GM19328 (cell line): ENCODE data around the gene RBM18.

Experiments used
- ATAC-seq: cut with Tn5 transposase; IDR thresholded peaks from one replicate; pipeline ENCODE4 v1.9.1; 2021; ENCODE audit warnings: mild to moderate bottlenecking, moderate library complexity; ENCODE audit not compliant: unreplicated experiment

Gene RBM18

DNA sequence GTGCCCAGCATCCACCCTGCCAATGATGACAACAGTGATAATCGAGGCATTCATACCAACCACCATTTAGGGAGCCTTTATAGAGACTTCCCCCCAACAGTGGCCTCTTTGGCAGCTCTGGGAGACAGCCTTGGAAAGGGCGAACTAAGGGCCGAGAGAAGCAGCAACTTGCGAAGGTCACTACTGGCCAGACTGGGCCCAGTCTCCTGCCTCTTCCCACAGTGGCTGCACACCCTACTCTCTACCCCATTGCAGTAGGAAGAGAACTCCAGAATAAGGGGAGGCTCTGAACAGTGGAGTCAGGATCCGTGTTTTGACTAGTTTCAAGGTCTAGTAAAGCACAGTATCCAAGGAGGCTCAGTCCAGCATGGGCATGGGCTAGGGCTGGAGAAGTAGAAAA, 41.2 kb downstream of the RBM18 start:
- ATAC-seq = no peak

DNA sequence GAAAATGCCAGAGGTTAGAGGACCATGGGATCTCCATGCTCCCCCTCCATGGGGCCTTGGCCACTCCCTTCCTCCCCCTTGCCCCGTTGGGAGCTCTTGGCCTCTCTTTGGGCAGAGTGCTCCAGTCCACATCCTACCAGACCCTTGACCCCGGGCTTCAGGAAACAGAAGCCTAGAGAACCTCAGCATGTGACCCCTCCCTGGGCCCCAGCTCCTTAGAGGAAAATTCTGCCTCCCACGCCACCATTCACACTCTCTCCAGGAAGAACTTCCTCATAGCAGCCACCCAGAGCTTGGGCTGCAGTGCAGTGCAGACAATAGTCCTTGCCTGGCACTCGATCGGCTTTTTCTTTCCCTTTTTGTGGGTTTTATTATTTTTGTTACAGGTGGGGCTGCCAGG, 41.8 kb downstream of the RBM18 start:
- no peak for ATAC-seq

GRCh38 chr9:122221183-122221811, 43.3 kb downstream of the RBM18 start:
- ATAC-seq = no peak

DNA sequence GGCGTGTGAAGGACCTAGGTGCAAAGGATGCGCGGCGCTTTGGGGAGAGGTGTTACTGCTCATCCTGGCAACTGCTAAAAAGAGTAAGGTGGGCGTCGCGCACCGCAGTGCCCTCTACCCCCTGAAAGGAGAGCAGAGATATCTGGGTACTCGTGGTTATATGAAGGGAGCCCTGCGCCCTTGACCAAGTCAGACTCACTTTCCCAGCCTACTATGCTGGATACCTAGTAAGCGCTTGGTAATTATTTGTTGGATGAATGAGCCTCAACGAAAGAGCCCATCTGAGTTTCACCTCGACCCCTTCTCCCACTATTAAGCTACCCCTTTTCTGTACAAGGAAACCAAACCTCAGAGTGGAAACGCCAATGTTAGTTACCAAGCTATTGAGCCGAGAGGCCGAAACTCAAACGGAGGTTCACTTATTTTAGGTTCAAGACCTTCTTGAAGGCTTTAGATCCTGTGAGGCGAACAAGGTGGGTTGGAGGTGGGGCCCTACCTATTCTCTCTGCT, 43.9 kb downstream of the RBM18 start:
- no peak for ATAC-seq

GRCh38 chr9:122219856-122220672, 44.6 kb downstream of the RBM18 start:
- ATAC-seq = no peak

DNA sequence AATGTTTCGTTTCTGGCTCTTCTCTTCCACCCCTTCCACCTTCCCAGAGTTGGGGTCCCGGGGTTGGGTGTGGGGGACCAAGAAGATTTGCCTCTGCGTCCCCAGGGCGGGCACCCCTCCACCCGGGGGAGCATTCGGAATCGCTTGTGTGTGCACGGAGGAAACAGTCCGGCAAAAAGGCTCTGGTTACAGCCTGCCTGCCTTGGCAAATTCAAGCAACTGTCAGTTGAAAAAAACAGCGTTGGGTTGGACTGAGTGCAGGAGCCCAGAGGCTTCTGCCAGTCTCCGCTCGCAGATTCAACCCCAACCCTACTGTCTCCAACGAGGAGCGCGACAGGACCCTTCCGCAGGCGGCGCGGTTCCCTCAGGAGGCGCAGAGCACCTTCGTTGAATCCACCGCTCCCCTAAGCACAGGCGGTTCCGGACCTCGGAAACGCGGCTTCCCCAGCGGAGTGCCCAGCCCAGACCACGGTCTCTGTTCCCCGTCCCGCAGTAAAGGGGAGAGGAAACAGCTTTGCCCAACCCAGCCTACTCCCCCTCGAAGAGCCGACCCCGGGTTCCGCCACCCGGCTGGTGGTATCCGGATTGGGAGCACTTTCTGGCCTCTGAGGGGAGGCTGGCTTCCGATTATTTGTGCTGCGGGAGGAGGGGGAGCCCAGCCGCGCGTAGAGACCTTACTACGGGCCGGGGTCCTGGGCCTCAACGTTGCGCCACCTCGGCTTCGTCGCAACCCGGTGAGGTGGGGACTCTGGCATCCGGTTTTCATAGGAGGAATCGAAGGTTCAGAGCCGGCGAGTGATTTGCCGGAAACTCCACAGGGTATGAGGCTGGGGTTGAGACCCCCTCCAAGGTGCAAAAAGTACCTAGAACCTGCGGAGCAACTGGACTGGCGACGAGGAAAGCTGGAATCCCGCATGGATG, 45.4 kb downstream of the RBM18 start:
- ATAC-seq = no peak

DNA sequence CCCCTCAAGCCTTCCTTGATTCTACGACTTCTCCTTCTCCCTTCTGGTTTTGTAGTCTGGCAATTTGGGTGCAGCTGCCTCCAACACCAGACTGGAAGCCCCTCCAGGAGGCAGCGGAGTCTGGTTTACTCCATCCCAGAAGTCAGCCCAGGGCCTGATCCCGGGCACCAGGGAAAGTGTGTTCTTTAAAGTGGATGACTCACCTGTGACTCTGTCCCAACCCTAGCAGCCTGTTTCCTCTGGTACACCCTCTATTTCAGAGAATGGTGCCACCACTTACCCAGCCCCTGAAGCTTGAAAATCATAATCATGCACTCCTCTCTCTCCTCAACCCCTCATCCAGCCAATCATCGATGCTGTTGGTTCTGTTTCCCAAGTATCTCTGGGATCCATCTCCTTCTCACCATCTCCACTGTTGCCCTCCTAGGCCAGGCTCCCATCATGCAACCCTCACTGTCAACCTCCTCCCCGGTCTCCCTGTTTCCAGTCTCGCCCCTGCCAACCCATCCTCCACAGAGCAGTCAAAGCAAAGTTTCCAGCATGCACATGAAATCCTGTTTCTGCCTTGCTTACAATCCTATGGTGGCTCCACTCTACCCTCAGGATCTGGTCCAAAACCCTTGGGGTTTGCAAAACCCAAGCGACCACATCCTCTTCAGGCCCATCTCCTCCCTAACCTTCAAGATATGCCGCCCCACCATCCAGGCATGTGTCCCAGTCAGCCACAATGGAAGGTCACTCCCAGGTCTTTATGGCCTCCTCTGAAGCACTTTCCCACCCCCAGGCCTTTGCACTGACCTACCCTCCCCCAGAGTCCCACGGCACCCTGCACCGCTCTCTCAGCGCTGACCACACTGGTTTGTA, 46.3 kb downstream of the RBM18 start:
- ATAC-seq = no peak

- ATAC-seq = no peak
These were observed 47.0 kb downstream of the RBM18 start for GRCh38 chr9:122217640-122218039.

GRCh38 chr9:122216798-122217418, 47.7 kb downstream of the RBM18 start:
- ATAC-seq = no peak

DNA sequence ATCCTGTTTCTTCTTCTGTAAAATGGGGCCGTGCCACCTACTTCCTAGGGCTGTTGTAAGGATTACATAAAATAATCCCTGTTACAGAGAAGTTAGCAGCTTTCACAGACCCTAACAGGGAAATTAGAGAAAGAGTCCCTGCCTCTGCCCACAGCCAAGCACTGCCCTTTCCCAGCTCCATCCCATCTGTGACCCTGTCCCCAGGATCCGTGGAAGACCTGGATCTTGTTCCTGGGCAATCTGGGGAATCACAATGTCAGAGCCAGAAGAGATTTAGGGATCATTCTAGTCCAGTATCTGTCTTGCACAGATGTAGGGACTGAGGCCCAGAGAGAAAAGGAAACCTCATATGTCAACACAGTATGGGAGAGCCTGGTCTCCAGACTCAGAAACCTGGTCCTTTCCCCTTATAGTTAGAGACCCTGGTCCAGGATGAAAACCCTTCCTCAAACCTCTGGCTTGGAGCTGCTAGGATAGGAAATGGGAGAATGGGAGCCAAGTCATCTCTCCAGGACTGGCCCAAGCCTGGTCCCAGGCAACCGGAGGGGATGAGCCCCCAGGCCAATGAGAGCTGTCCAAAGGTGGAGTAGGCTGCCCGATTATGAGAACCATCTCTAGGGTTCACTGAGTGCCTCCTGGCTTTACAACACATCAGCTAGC, 48.4 kb downstream of the RBM18 start:
- no peak for ATAC-seq

- no peak for ATAC-seq
These were observed 49.0 kb downstream of the RBM18 start for GRCh38 chr9:122215663-122216062.

- no peak for ATAC-seq
These were observed 50.1 kb downstream of the RBM18 start for GRCh38 chr9:122214507-122214906.

DNA sequence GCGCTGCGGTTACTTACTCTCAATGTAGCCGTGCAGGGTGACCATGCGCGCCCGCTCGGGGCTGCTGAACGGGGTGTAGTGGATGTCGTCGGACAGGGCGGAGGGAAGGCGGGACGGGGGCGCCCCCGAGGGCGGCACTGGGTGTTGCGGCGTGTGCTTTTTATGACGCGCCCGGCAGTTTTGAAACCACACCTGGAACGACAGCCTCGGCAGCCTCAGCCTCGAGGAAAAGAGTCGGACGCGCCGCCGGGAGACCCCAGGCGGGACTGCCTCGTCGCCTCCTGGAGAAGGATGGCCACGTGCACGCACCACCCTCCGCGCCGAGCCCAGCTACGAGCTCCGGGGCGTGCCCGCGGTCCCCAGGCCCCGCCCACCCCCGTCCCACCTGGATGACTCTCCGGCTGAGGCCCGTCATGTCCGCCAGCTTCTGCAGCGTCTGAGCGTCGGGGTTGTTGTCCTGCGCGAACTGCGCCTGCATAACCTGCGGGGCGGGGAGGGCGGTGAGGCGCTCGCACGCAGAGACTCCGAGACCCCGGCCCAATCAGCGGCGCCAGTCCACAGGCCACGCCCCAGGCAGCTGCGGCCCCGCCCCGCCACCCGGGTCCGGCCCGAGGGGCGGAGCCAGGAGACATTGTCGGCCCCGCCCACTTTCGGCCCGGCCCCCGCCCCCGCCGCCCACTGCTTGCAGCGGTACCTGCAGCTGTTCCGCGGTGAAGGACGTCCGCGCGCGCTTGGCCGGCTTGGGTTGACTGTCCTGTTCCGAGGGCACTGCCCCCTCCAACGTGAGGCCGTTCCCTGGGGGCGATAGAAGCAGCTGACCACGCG, 50.8 kb downstream of the RBM18 start:
- peak; percentile 46 for ATAC-seq

DNA sequence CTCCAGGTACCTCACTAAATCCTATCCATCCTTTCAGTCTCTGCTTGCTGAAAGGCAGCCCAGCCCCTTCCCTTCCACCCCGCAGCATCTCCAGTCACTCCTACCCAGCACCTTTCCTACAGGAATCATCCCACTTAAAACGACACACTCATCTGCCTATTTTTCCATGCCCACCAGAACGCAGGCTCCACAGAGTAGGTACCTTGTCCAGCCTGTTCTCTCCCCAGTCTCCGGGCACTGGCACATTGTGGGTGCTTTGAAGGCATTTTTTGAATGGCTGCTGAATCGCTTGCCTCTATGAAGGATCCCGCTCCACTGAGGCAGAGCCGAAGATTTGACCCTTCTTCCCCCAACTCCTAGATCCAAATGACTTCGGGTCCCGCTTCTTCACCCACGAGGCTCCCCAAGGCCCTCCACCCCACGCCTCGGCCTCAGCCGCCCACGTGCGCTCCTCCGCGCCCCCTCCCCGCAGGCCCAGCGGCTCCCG, 51.5 kb downstream of the RBM18 start:
- no peak for ATAC-seq

DNA sequence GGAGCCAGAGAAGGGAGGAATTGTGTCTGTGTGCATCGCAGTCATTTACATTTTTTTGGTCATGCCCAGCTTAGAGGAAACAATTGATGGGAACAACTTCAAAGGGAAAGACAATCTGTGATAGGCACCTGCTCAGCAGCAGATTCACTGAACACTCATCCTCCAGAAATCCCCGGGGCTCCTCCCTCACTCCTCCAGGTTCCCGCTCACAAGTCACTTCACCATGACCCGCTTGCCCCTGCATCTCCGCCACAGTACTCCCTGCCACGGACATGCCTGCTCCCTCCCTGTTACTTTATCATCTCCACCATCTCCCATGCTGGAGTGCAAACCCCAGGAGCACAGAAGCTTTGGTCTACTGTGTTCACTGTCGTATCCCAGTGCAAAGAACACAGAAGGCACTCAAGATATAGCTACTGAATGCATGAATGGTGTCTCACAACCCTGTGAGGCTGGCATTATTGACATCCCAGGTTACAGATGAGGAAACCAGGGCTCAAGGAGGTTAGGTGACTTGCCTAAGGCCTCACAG, 52.1 kb downstream of the RBM18 start:
- no peak for ATAC-seq

- ATAC-seq = no peak
These were observed 55.2 kb downstream of the RBM18 start for GRCh38 chr9:122209451-122209850.

GRCh38 chr9:122207096-122207495, 57.5 kb downstream of the RBM18 start:
- no peak for ATAC-seq
